ENCODE results near the gene CD84. TPM values are rescaled to one million over a fixed set of nuclear protein-coding genes. Genes with fewer than 3 reads are reported as not detected.

The CD84 gene
- total RNA-seq, 1 donor from 2014 or later = 20.7 TPM

GRCh38 chr1:160625321-160625720 lies 46.0 kb upstream of the CD84 start:
- Histone ChIP-seq H3K4me3 (no peak overlapping the region), H3K9me3 (no peaks in the 10 kb centered on the region), H3K36me3 (no peaks in the 10 kb centered on the region), H3K4me1 (peaks cover 8% of the 10 kb centered on the region), H3K27me3 (no peaks in the 10 kb centered on the region), H3K27ac (no peak overlapping the region)
- ATAC-seq (no peak), DNase-seq (no peak)
- intact Hi-C loops (cut with DNase I) = no loop called here
- TF ChIP-seq, protein P1, sequence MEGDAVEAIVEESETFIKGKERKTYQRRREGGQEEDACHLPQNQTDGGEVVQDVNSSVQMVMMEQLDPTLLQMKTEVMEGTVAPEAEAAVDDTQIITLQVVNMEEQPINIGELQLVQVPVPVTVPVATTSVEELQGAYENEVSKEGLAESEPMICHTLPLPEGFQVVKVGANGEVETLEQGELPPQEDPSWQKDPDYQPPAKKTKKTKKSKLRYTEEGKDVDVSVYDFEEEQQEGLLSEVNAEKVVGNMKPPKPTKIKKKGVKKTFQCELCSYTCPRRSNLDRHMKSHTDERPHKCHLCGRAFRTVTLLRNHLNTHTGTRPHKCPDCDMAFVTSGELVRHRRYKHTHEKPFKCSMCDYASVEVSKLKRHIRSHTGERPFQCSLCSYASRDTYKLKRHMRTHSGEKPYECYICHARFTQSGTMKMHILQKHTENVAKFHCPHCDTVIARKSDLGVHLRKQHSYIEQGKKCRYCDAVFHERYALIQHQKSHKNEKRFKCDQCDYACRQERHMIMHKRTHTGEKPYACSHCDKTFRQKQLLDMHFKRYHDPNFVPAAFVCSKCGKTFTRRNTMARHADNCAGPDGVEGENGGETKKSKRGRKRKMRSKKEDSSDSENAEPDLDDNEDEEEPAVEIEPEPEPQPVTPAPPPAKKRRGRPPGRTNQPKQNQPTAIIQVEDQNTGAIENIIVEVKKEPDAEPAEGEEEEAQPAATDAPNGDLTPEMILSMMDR (IDR thresholded peaks at IDR 0.05) = no peak

GRCh38 chr1:160624464-160624863 lies 45.2 kb upstream of the CD84 start:
- ATAC-seq (no peak), DNase-seq (no peak)
- Histone ChIP-seq H3K9me3 (no peaks in the 10 kb centered on the region), H3K27me3 (no peaks in the 10 kb centered on the region), H3K27ac (no peak overlapping the region), H3K4me3 (no peak overlapping the region), H3K36me3 (no peaks in the 10 kb centered on the region), H3K4me1 (no peaks in the 10 kb centered on the region)
- intact Hi-C loops (cut with DNase I) = no loop called here
- TF ChIP-seq, protein P1 (IDR thresholded peaks at IDR 0.05) = no peak

DNA sequence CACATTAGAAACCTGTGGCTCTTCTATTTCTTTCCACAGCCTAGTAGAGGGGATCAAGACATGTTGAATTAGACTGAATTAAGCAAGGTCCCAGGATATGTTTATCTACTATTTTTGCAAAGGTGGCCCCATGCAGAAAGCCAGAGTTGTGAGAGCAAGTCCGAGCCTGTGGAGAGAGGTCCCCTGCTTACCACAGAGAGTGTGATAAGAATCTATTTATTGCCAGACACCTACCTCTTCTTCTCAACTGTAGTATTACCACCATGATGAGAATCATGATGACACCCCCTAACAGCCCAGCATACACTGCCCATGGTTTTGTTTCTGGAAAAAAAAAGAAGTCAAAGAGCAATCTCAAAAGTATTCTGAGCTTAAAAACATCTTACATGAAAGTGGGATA lies 44.6 kb upstream of the CD84 start:
- H3K4me3 ChIP-seq = no peak overlapping the region
- H3K27ac ChIP-seq = no peak overlapping the region
- H3K4me1 ChIP-seq = no peaks in the 10 kb centered on the region
- DNase-seq (no peak), ATAC-seq (no peak)
- no peaks in the 10 kb centered on the region for H3K27me3 ChIP-seq
- TF ChIP-seq, protein P1 (IDR thresholded peaks at IDR 0.05) = no peak
- H3K36me3 ChIP-seq = no peaks in the 10 kb centered on the region
- H3K9me3 ChIP-seq = no peaks in the 10 kb centered on the region
- intact Hi-C loops (cut with DNase I) = no loop called here

- DNase-seq = no peak
- intact Hi-C loops (cut with DNase I) = no loop called here
- TF ChIP-seq, protein P1 (IDR thresholded peaks at IDR 0.05) = no peak
- no peaks in the 10 kb centered on the region for H3K4me1 ChIP-seq
- no peaks in the 10 kb centered on the region for H3K9me3 ChIP-seq
- no peak overlapping the region for H3K27ac ChIP-seq
- ATAC-seq = no peak
- H3K27me3 ChIP-seq = no peaks in the 10 kb centered on the region
- H3K4me3 ChIP-seq = no peak overlapping the region
- H3K36me3 ChIP-seq = no peaks in the 10 kb centered on the region
Observed at GRCh38 chr1:160623227-160623633, 43.9 kb upstream of the CD84 start.

GRCh38 chr1:160622501-160623226 lies 43.4 kb upstream of the CD84 start:
- intact Hi-C loops (cut with DNase I) = no loop called here
- TF ChIP-seq, protein P1 (IDR thresholded peaks at IDR 0.05) = no peak

More at GRCh38 chr1:160622501-160623226, 43.4 kb upstream of the CD84 start:
- no peak overlapping the region for H3K27ac ChIP-seq
- H3K9me3 ChIP-seq = no peaks in the 10 kb centered on the region
- DNase-seq = no peak
- no peaks in the 10 kb centered on the region for H3K4me1 ChIP-seq
- ATAC-seq = no peak
- H3K4me3 ChIP-seq = no peak overlapping the region
- no peaks in the 10 kb centered on the region for H3K27me3 ChIP-seq
- no peaks in the 10 kb centered on the region for H3K36me3 ChIP-seq

Data from upper lobe of right lung (tissue), 1 donor.